Stimulated activated CD8-positive, alpha-beta memory T cell treated with anti-CD3 and anti-CD28 coated beads, Interleukin-7, amount 100 ng/mL, for 1 hour (primary cell): ENCODE data around the gene BAZ1B.
"Not testable (repeated sequence)": the region's sequence is repeated elsewhere in the genome, so short reads cannot be mapped to it uniquely, and the experiment has no call there.

Experiments used
- DNase-seq, 2 donors: peaks; one replicate each; pipeline ENCODE4 v3.0.0-alpha.2; 2020; ENCODE audit warnings: low read depth in 2 of 2

BAZ1B gene

DNA sequence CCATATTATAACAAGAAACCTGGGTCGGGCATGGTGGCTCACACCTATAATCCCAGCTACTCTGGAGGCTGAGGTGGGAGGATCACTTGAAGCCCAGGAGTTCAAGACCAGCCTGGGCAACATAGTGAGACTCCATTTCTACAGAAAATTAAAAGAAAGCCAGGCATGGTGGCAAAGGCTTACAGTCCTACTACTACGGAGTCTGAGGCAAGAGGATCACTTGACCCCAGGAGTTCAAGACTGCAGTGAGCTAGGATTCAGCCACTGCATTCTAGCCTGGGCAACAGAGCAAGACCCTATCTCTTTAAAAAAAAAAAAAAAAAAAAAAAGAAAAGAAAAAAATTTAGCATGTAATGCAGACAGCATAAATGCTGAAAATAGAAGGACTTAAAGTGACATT lies 16.4 kb upstream of the BAZ1B start:
- DNase-seq: not testable (repeated sequence)

- DNase-seq: no peak
Observed at GRCh38 chr7:73537051-73537450, 15.0 kb upstream of the BAZ1B start.

DNA sequence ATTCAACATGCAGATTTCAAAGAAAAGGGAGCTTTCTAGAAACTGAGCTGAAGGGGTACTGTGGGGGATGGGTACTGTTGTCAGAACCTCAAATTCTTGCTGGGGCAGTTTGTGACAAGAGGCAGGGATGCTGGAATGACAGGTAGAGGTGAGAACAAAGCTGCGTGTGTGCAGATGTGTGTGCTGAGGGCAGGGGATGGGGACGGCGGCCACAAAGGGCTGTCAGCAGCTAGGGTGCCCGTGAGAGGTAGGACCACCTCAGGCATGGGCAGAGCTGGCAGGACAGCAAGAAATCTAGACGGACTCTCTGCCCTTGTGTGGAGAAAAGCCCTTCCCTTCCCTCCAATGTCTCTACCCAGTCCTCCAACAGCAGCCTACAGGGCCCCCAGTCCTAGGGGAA lies 14.4 kb upstream of the BAZ1B start:
- no peak for DNase-seq

GRCh38 chr7:73535918-73536317 lies 13.8 kb upstream of the BAZ1B start:
- not testable (repeated sequence) for DNase-seq

- DNase-seq: no peak
Observed at GRCh38 chr7:73533742-73534141, 11.6 kb upstream of the BAZ1B start.

- DNase-seq: no peak
Observed at GRCh38 chr7:73532224-73532623, 10.1 kb upstream of the BAZ1B start.

DNA sequence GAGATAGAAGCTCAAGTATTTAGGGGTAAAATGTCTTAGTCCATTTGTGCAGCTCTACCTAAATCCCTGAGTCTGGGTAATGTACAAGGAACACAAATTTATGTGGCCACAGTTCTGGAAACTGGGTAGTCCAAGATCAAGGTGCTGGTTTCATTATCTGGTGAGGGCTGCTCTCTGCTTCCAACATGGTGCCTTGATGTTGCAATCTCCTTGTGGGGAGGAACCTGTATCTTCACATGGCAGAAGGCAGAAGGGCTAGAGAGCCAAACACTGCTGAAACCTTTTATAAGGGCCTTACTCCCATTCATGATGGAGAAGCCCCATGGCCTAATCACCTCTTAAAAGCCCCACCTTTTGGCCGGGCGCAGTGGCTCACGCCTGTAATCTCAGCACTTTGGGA lies 8.7 kb upstream of the BAZ1B start:
- DNase-seq: no peak

GRCh38 chr7:73526896-73527821 lies 5.1 kb upstream of the BAZ1B start:
- DNase-seq: no peak

DNA sequence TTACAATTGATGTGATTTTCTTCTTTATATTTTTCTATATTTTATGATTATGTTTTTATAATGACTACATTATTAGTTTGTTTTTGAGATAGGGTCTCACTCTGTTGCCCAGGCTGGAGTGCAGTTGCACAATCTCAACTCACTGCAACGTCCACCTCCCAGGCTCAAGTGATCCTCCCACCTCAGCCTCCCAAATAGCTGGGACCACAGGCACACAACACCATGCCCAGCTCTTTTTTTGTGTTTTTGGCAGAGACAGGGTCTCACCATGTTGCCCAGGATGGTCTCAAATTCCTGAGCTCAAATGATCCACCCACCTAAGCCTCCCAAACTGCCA lies 4.0 kb upstream of the BAZ1B start:
- DNase-seq: not testable (repeated sequence)

DNA sequence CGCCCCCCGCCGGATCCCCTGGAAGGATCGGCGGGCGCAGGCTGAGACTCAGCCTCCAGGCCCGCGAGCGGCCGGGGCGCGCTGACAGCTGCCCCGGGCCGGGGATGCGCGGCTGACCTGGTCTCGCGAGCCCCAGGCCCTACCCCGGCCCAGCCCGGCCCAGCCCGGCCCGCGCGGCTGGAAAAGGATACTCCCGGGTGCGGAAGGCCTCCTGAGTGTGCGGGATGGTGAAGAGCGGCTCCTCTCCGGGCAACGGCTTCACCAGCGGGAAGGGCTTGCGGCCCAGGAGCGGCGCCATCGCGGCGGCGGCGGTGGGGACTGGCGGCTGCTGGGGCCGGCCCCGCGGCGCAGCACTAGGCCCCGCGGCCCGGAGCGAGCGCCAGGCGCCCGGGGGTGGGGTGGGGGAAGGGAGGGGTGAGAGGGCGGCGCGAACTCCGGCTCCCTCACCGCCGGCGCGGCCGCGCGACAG lies 423 bp downstream of the BAZ1B start:
- no peak for DNase-seq

- DNase-seq: no peak
Observed at GRCh38 chr7:73520673-73521635, 1.1 kb downstream of the BAZ1B start.

- DNase-seq: no peak
Observed at GRCh38 chr7:73519867-73520672, 2.0 kb downstream of the BAZ1B start.

DNA sequence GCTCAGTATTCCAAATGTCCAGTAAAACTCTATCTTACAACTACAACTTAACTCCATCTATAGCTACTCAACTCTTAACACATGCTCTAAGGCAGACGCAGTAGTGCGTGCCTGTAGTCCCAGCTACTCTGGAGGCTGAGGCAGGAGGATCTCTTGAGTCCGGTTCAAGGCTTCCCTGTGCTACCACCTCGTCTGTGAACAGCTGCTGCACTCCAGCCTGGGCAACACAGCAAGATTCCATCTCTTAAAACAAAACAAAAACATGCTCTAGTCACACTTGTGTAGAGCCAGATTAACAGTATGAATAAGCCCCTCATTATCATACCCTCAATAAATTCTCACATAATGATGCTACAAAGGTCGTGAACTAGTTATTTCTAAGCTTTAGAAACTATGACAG lies 3.6 kb downstream of the BAZ1B start:
- DNase-seq: no peak

DNA sequence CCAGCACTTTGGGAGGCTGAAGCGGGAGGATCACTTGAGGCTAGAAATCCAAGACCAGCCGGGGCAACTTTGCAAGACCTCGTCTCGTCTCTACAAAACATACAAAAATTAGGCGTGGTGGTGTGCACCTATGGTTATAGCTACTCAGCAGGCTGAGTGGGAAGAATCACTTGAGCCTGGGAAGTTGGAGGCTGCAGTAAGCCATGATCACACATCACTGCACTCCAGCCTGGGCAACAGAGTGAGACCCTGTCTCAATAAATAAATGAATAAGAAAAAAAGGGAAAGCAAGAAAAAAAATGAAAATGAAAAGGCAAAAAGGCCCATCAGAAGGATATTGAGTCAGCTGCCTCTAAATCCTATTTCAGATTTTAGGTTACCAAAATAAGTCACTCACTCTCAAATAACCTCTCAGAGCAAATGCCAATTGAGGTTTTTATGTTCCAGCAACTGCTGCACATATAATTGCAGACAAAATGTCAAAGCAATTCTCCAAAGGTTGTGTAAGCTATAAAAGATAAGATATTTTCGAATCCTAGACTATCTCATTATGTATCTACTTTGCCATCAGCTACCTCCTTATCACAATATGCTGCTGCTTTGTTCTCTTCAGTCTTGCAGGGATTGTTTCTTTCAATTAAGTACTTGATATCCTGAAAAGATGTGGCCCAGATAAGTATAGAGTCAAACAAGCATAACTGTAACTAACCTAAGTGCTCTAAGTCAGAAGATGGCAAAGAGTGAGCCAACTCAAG lies 4.7 kb downstream of the BAZ1B start:
- DNase-seq: no peak

GRCh38 chr7:73515178-73515577 lies 6.9 kb downstream of the BAZ1B start:
- DNase-seq: no peak

- DNase-seq: no peak
Observed at GRCh38 chr7:73512018-73512780, 9.9 kb downstream of the BAZ1B start.

- DNase-seq: no peak
Observed at GRCh38 chr7:73509463-73509862, 12.6 kb downstream of the BAZ1B start.

- no peak for DNase-seq
Observed at GRCh38 chr7:73507556-73507955, 14.5 kb downstream of the BAZ1B start.

DNA sequence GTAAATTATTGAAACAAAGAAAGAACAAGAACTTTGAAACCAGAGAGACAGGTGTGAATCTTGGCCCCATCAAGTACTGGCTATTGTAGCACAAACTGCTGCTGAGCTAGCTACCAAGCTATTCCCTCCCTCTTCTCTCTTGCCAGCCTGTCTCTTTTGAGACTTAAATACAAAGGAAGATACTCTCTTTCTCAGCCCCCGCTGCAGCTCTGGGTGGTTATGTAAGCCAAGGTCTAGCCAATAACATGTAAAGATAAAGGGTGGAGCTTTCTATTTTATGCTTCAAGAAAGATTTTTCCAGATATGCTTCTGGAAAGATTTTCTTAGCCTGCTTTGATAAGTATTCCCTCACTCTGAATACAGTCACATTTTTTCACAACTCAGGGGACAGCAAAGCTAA lies 17.2 kb downstream of the BAZ1B start:
- DNase-seq: no peak

DNA sequence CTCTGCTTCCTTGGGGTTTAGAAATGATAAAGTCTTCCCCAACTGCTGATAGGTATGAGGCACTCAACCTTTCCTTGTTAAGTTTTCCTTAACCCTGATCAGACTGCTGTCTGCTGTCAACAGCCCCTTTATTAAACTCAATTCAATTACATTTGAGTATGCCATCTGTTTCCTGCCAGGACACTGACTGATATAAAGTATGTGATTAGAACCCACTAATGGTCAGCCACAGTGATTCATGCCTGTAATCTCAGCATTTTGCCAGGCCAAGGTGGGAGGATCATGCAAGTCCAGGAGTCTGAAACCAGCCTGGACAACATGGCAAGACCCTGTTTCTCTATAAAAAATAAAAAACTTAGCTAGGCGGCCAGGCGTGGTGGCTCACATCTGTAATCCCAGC lies 18.1 kb downstream of the BAZ1B start:
- DNase-seq: no peak
